Esophagus muscularis mucosa (tissue), 4 donors: Measurements from ENCODE around the gene GRID1. TPM values are rescaled to one million over a fixed set of nuclear protein-coding genes. Genes with fewer than 3 reads are reported as not detected.
A peak's percentile ranks its signal among the peaks of the same experiment; 100 is the strongest.

Experiments used
- DNase-seq: peaks from one replicate; pipeline ENCODE4 v3.0.0-alpha.2; 2017; ENCODE audit errors: extremely low spot score
- H3K27ac ChIP-seq, 4 donors: fragments of 200-600 bp; sonication (generic); replicated peaks in 1 of 4; 1 replicate in 3 of 4; 2 replicates in 1 of 4; pipeline ENCODE4 v1.5.1; 2016 to 2019; ENCODE audit warnings: mild to moderate bottlenecking in 1 of 4
- H3K27me3 ChIP-seq, 4 donors: fragments of 200-600 bp; sonication (generic); one replicate each; pipeline versions ENCODE4 v1.5.1 to v1.6.0; 2016 to 2019
- H3K36me3 ChIP-seq, 4 donors: fragments of 200-600 bp; sonication (generic); one replicate each; pipeline ENCODE4 v1.5.1; 2016 to 2019
- H3K4me1 ChIP-seq, 4 donors: fragments of 200-600 bp; sonication (generic); one replicate each; pipeline ENCODE4 v1.5.1; 2016 to 2019
- H3K4me3 ChIP-seq, 4 donors: fragments of 200-600 bp; sonication (generic); 1 replicate in 2 of 4; 2 replicates in 2 of 4; pipeline ENCODE4 v1.5.1; 2016 to 2019; ENCODE audit warnings: mild to moderate bottlenecking in 4 of 4, moderate library complexity in 1 of 4
- H3K9me3 ChIP-seq, 4 donors: fragments of 200-600 bp; sonication (generic); 1 replicate in 3 of 4; 2 replicates in 1 of 4; pipeline ENCODE4 v1.5.1; 2016 to 2019
- CTCF ChIP-seq, 3 experiments: fragments of 200-600 bp in 2 of 3; fragments of 450-650 bp in 1 of 3; sonication (generic) in 2 of 3; IDR thresholded peaks; one replicate each; pipeline ENCODE4 v1.5.1; 2017 to 2019; ENCODE audit warnings: antibody characterized with exemption in 3 of 3, mild to moderate bottlenecking in 2 of 3, moderate library complexity in 1 of 3
- EP300 ChIP-seq: sonication (generic); formaldehyde crosslinking; IDR thresholded peaks from one replicate; pipeline ENCODE4 v1.6.1; 2017; ENCODE audit warnings: antibody characterized with exemption
- POLR2A ChIP-seq: fragments of 450-650 bp; IDR thresholded peaks from one replicate; pipeline ENCODE4 v1.6.1; 2017; ENCODE audit warnings: antibody characterized with exemption, moderate library complexity, mild to moderate bottlenecking, low read depth
- POLR2AphosphoS5 ChIP-seq, 2 donors: sonication (generic); formaldehyde crosslinking; IDR thresholded peaks; one replicate each; pipeline ENCODE4 v1.6.1; 2017; ENCODE audit warnings: antibody characterized with exemption in 2 of 2
- WGBS: methylation state at CpG from one replicate; pipeline ENCODE4 v1.1.5; 2018; 5-methylcytosine and 5-hydroxymethylcytosine counted together
- intact Hi-C: fragments of 100-400 bp; cut with DNase I; formaldehyde crosslinking; loops from one replicate; pipeline ENCODE4 v1.15.1; 2023
- total RNA-seq, 4 donors: library from RNA; depleted of rRNA; stranded (reverse); fragments of >200 nt; gene quantifications; one replicate each; pipeline versions ENCODE4 v1.1.0 to v1.2.1, GENCODE V29; 2016

Gene GRID1
- total RNA-seq, 4 donors from 2014 or later, result under 0.01 to 1.3 (median 1.1) TPM

- TF ChIP-seq EP300 (no peak), POLR2A (no peak), POLR2AphosphoS5 (IDR thresholded peaks at IDR 0.05) (no peak), CTCF (IDR thresholded peaks at IDR 0.05) (no peak)
- H3K4me1 ChIP-seq, result no peaks in the 10 kb centered on the region
- DNase-seq, result no peak
- H3K9me3 ChIP-seq, result no peaks in the 10 kb centered on the region
- H3K36me3 ChIP-seq, result no peaks in the 10 kb centered on the region
- intact Hi-C loops, result no loop called here
- no peak overlapping the region for H3K4me3 ChIP-seq
- H3K27me3 ChIP-seq, result peaks cover 0 to 12% (median 0%) of the 10 kb centered on the region in 4 donors
- H3K27ac ChIP-seq, result no peak overlapping the region
- 77% methylated on average over 5 of the region's 5 CpGs for WGBS
Observed at GRCh38 chr10:86074294-86074693, 292.3 kb downstream of the GRID1 start.

GRCh38 chr10:86073199-86073977 is 293.2 kb downstream of the GRID1 start:
- H3K9me3 ChIP-seq, result no peaks in the 10 kb centered on the region
- no peak overlapping the region for H3K4me3 ChIP-seq
- peaks cover 0 to 7% (median 0%) of the 10 kb centered on the region in 4 donors for H3K27me3 ChIP-seq
- no peak for TF ChIP-seq EP300
- no peak for TF ChIP-seq CTCF (IDR thresholded peaks at IDR 0.05)
- no peak for TF ChIP-seq POLR2AphosphoS5 (IDR thresholded peaks at IDR 0.05)
- no peak for TF ChIP-seq POLR2A
- WGBS, result 67% methylated on average over 6 of the region's 7 CpGs
- no peaks in the 10 kb centered on the region for H3K4me1 ChIP-seq
- H3K27ac ChIP-seq, result no peak overlapping the region
- H3K36me3 ChIP-seq, result no peaks in the 10 kb centered on the region
- intact Hi-C loops, result no loop called here
- peak; percentile 90 for DNase-seq

- H3K27me3 ChIP-seq, result peaks cover 0 to 5% (median 0%) of the 10 kb centered on the region in 4 donors
- no peak overlapping the region for H3K4me3 ChIP-seq
- H3K4me1 ChIP-seq, result no peaks in the 10 kb centered on the region
- H3K9me3 ChIP-seq, result no peaks in the 10 kb centered on the region
- H3K27ac ChIP-seq, result no peak overlapping the region
- DNase-seq, result no peak
- TF ChIP-seq POLR2A, result no peak
- no peak for TF ChIP-seq CTCF (IDR thresholded peaks at IDR 0.05)
- no peak for TF ChIP-seq EP300
- TF ChIP-seq POLR2AphosphoS5 (IDR thresholded peaks at IDR 0.05), result no peak
- WGBS, result 49% methylated on average over 5 of the region's 5 CpGs
- H3K36me3 ChIP-seq, result no peaks in the 10 kb centered on the region
- intact Hi-C loops, result no loop called here
Observed at GRCh38 chr10:86072413-86072812, 294.2 kb downstream of the GRID1 start.

- H3K4me3 ChIP-seq, result no peak overlapping the region
- 68% methylated on average over 4 of the region's 4 CpGs for WGBS
- peaks cover 0 to 5% (median 0%) of the 10 kb centered on the region in 4 donors for H3K27me3 ChIP-seq
- no peak for TF ChIP-seq CTCF (IDR thresholded peaks at IDR 0.05)
- TF ChIP-seq POLR2A, result no peak
- TF ChIP-seq EP300, result no peak
- no peak for TF ChIP-seq POLR2AphosphoS5 (IDR thresholded peaks at IDR 0.05)
- H3K9me3 ChIP-seq, result no peaks in the 10 kb centered on the region
- no peaks in the 10 kb centered on the region for H3K4me1 ChIP-seq
- intact Hi-C loops, result no loop called here
- no peaks in the 10 kb centered on the region for H3K36me3 ChIP-seq
- H3K27ac ChIP-seq, result no peak overlapping the region
- peak; percentile 68 for DNase-seq
Observed at GRCh38 chr10:86071758-86072157, 294.8 kb downstream of the GRID1 start.
